Astrocyte of the spinal cord (primary cell): Measurements from ENCODE around the gene ATP7A.

Source experiments
- DNase-seq: peaks from one replicate; pipeline ENCODE4 v3.0.0; 2011; ENCODE audit warnings: low read depth, low spot score
- H3K4me3 ChIP-seq: 2 replicates; pipeline ENCODE4 v1.5.1; 2011; ENCODE audit warnings: low read depth, mild to moderate bottlenecking, low read length, moderate library complexity
- in situ Hi-C: cut with HindIII; loops from 2 replicates; pipeline ENCODE4 v1.10.0; 2017; ENCODE audit warnings: low sequenced_read_pairs
- TF ChIP-seq, protein P1 (sequence below): IDR thresholded peaks from 2 replicates; pipeline ENCODE4 v1.5.1; 2012; ENCODE audit warnings: low read depth, mild to moderate bottlenecking, low read length, inconsistent platforms

ATP7A gene

GRCh38 chrX:78019586-78020483 lies 109.3 kb downstream of the ATP7A start:
- in situ Hi-C loops = no loop called here
- no peak overlapping the region for H3K4me3 ChIP-seq
- no peak for DNase-seq

DNA sequence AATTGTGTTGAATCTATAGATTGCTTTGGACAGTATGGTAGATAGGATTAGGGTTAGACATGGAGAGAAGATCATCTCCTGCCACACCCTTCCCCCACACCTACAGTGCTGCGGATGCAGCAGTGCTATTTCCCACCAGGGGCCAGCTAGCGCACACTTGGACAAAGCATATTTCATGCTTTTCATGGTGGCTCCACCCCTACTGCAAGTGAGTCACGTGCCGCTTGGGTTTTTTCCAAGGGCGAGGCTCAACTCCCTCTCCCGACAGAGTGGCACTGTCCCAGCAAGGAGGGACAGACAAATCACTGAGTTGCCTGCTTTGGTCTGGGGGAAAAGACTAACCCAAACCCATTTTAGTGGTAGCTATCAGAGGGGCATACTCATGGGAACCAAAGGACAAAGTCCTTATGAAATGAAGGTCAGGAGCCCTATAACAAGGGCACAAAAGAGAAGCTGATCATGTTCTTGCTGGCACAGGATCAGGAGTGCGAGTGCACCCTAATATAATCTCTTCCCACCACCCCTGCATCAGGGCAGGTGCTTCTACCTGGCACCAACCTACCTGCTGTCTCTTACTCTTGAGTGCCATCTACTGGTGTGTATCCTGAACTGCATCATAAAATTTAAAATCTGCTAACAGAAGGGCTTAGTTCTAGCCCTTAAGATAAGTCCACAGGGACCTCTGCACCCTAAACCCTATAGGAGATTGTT lies 114.0 kb downstream of the ATP7A start:
- in situ Hi-C loops = no loop called here
- TF ChIP-seq, protein P1, sequence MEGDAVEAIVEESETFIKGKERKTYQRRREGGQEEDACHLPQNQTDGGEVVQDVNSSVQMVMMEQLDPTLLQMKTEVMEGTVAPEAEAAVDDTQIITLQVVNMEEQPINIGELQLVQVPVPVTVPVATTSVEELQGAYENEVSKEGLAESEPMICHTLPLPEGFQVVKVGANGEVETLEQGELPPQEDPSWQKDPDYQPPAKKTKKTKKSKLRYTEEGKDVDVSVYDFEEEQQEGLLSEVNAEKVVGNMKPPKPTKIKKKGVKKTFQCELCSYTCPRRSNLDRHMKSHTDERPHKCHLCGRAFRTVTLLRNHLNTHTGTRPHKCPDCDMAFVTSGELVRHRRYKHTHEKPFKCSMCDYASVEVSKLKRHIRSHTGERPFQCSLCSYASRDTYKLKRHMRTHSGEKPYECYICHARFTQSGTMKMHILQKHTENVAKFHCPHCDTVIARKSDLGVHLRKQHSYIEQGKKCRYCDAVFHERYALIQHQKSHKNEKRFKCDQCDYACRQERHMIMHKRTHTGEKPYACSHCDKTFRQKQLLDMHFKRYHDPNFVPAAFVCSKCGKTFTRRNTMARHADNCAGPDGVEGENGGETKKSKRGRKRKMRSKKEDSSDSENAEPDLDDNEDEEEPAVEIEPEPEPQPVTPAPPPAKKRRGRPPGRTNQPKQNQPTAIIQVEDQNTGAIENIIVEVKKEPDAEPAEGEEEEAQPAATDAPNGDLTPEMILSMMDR = peak; percentile 53
- no peak overlapping the region for H3K4me3 ChIP-seq
- DNase-seq = no peak

More at GRCh38 chrX:78019586-78020483, 109.3 kb downstream of the ATP7A start:
- TF ChIP-seq, protein P1 = no peak

GRCh38 chrX:78027798-78028197 lies 117.3 kb downstream of the ATP7A start:
- H3K4me3 ChIP-seq = no peak overlapping the region
- in situ Hi-C loops = no loop called here
- TF ChIP-seq, protein P1 = no peak
- DNase-seq = no peak

DNA sequence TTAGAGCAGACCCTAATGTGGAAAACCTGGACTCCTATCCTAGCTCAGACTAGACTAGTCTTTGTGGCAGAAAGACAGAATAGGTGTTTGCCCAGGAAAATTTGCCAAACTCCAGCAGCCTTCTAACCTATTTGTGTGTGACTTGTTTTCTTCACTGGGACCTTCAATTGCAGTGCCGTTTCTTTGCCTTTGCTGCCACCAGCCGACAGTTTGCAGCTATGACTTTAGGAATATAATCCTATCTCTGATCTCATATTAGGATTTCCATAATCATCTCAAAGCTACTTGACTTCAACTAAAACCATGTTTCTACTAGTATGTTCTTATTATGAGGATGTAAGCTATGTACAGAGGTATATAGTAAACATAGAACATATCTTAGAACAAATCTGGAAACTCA lies 119.2 kb downstream of the ATP7A start:
- H3K4me3 ChIP-seq = no peak overlapping the region
- TF ChIP-seq, protein P1 = peak; percentile 43
- in situ Hi-C loops = no loop called here
- DNase-seq = peak; percentile 14

DNA sequence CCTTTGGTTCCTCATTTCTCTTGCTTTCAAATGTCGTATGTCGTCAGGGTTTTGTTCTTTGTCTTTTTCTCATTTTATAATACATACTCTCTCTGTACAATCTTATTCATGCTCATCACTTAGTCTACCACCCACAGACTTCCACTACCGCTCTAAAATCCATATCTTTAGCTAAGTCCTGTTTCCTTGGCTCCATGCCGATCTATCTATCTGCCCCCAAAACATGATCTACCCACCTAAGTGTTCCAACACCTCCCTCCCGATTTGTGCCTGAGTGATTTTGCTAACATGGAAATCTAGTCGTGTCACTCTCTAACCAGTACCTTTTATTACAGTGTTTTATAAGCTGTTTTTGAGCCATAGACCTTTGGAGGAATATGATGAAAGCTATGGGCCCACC lies 124.6 kb downstream of the ATP7A start:
- TF ChIP-seq, protein P1 = no peak
- in situ Hi-C loops = no loop called here
- no peak for DNase-seq
- no peak overlapping the region for H3K4me3 ChIP-seq

- TF ChIP-seq, protein P1 = no peak
- no peak for DNase-seq
- in situ Hi-C loops = no loop called here
- no peak overlapping the region for H3K4me3 ChIP-seq
Measured at GRCh38 chrX:78037881-78038280, 127.4 kb downstream of the ATP7A start.
